ENCODE data around the gene IL19. TPM values are rescaled to one million over a fixed set of nuclear protein-coding genes. Genes with fewer than 3 reads are reported as not detected.
"Not testable (repeated sequence)": the region's sequence is repeated elsewhere in the genome, so short reads cannot be mapped to it uniquely, and the experiment has no call there.

IL19 gene
- total RNA-seq, 1 donor from 2014 or later, result not detected

- H3K27me3 Mint-ChIP-seq (ENCODE audit: low read depth), result peaks cover 39% of the 10 kb centered on the region
- H3K36me3 Mint-ChIP-seq (ENCODE audit: low read depth), result peaks cover 17% of the 10 kb centered on the region
- H3K4me3 Mint-ChIP-seq, result no peak overlapping the region
- no peak overlapping the region for H3K27ac Mint-ChIP-seq (ENCODE audit: unreplicated experiment)
- no peaks in the 10 kb centered on the region for H3K4me1 Mint-ChIP-seq
- no peak for DNase-seq (ENCODE audit: low read depth, low spot score)
- H3K9me3 Mint-ChIP-seq, result peaks cover 24% of the 10 kb centered on the region
- no peak for TF ChIP-seq CTCF (conservative IDR thresholded peaks at IDR 0.05)
These were observed 79.8 kb downstream of the IL19 start for GRCh38 chr1:206850401-206850800.

GRCh38 chr1:206851341-206852010 lies 80.9 kb downstream of the IL19 start:
- H3K4me1 Mint-ChIP-seq, result no peaks in the 10 kb centered on the region
- H3K4me3 Mint-ChIP-seq, result no peak overlapping the region
- no peak overlapping the region for H3K27ac Mint-ChIP-seq (ENCODE audit: unreplicated experiment)
- peaks cover 24% of the 10 kb centered on the region for H3K9me3 Mint-ChIP-seq
- no peak for DNase-seq (ENCODE audit: low read depth, low spot score)
- peaks cover 17% of the 10 kb centered on the region for H3K36me3 Mint-ChIP-seq (ENCODE audit: low read depth)
- TF ChIP-seq CTCF (conservative IDR thresholded peaks at IDR 0.05), result no peak
- H3K27me3 Mint-ChIP-seq (ENCODE audit: low read depth), result peaks cover 39% of the 10 kb centered on the region

GRCh38 chr1:206852662-206853061 lies 82.1 kb downstream of the IL19 start:
- Mint-ChIP-seq H3K36me3 (ENCODE audit: low read depth) (peaks cover 17% of the 10 kb centered on the region), H3K9me3 (peaks cover 24% of the 10 kb centered on the region), H3K27me3 (ENCODE audit: low read depth) (peaks cover 48% of the 10 kb centered on the region)
- not testable (repeated sequence) for H3K4me1 Mint-ChIP-seq; H3K4me3 Mint-ChIP-seq; DNase-seq (ENCODE audit: low read depth, low spot score); H3K27ac Mint-ChIP-seq (ENCODE audit: unreplicated experiment)

GRCh38 chr1:206853696-206854095 lies 83.1 kb downstream of the IL19 start:
- H3K27me3 Mint-ChIP-seq (ENCODE audit: low read depth), result peaks cover 50% of the 10 kb centered on the region
- H3K4me3 Mint-ChIP-seq; H3K4me1 Mint-ChIP-seq; DNase-seq (ENCODE audit: low read depth, low spot score); H3K27ac Mint-ChIP-seq (ENCODE audit: unreplicated experiment): not testable (repeated sequence)
- H3K9me3 Mint-ChIP-seq, result peaks cover 22% of the 10 kb centered on the region
- peaks cover 14% of the 10 kb centered on the region for H3K36me3 Mint-ChIP-seq (ENCODE audit: low read depth)

- no peak overlapping the region for H3K27ac Mint-ChIP-seq (ENCODE audit: unreplicated experiment)
- peaks cover 10% of the 10 kb centered on the region for H3K36me3 Mint-ChIP-seq (ENCODE audit: low read depth)
- no peak for DNase-seq (ENCODE audit: low read depth, low spot score)
- H3K27me3 Mint-ChIP-seq (ENCODE audit: low read depth), result peaks cover 47% of the 10 kb centered on the region
- TF ChIP-seq CTCF (conservative IDR thresholded peaks at IDR 0.05), result no peak
- no peak overlapping the region for H3K4me3 Mint-ChIP-seq
- H3K9me3 Mint-ChIP-seq, result peaks cover 22% of the 10 kb centered on the region
- no peaks in the 10 kb centered on the region for H3K4me1 Mint-ChIP-seq
These were observed 84.0 kb downstream of the IL19 start for GRCh38 chr1:206854401-206855129.

- peaks cover 10% of the 10 kb centered on the region for H3K36me3 Mint-ChIP-seq (ENCODE audit: low read depth)
- no peak overlapping the region for H3K27ac Mint-ChIP-seq (ENCODE audit: unreplicated experiment)
- H3K4me3 Mint-ChIP-seq, result no peak overlapping the region
- peaks cover 45% of the 10 kb centered on the region for H3K27me3 Mint-ChIP-seq (ENCODE audit: low read depth)
- no peak for TF ChIP-seq CTCF (conservative IDR thresholded peaks at IDR 0.05)
- no peak for DNase-seq (ENCODE audit: low read depth, low spot score)
- H3K4me1 Mint-ChIP-seq, result no peaks in the 10 kb centered on the region
- peaks cover 22% of the 10 kb centered on the region for H3K9me3 Mint-ChIP-seq
These were observed 85.3 kb downstream of the IL19 start for GRCh38 chr1:206855859-206856258.
